Mesenchymal stem cell (in vitro differentiated cells and primary cell): ENCODE data around the gene HECTD4.

Source experiments
- DNase-seq: peaks from one replicate; pipeline ENCODE4 v3.0.0-alpha.2; 2013
- H2AFZ ChIP-seq: one replicate; pipeline ENCODE4 v1.6.1; 2013; ENCODE audit warnings: low read depth, mild to moderate bottlenecking, control low read depth, inconsistent platforms, low read length, moderate library complexity
- H2AK5ac ChIP-seq: 2 replicates; pipeline ENCODE4 v1.6.1; 2013; ENCODE audit warnings: low read length, moderate library complexity, mild to moderate bottlenecking, inconsistent platforms; ENCODE audit not compliant: severe bottlenecking
- H2BK120ac ChIP-seq: one replicate; pipeline ENCODE4 v1.6.1; 2013; ENCODE audit warnings: low read depth, mild to moderate bottlenecking, inconsistent platforms, low read length, moderate library complexity
- H2BK12ac ChIP-seq, 2 experiments: one replicate each; pipeline ENCODE4 v1.6.1; 2013; ENCODE audit warnings: inconsistent platforms in 2 of 2, low read length in 2 of 2, mild to moderate bottlenecking in 2 of 2, moderate library complexity in 2 of 2, control low read depth in 1 of 2
- H2BK15ac ChIP-seq: one replicate; pipeline ENCODE4 v1.6.1; 2013; ENCODE audit warnings: mild to moderate bottlenecking, low read depth, inconsistent platforms; ENCODE audit not compliant: poor library complexity, severe bottlenecking
- H2BK5ac ChIP-seq: 2 replicates; pipeline ENCODE4 v1.6.1; 2013; ENCODE audit warnings: low read depth, mild to moderate bottlenecking, low read length, control low read depth, inconsistent platforms; ENCODE audit not compliant: poor library complexity, severe bottlenecking
- H3K14ac ChIP-seq, 2 experiments: one replicate each; pipeline ENCODE4 v1.6.1; 2013; ENCODE audit warnings: inconsistent platforms in 2 of 2, low read length in 2 of 2, control low read depth in 1 of 2, mild to moderate bottlenecking in 1 of 2, moderate library complexity in 1 of 2
- H3K18ac ChIP-seq, 2 experiments: one replicate each; pipeline ENCODE4 v1.6.1; 2013; ENCODE audit warnings: inconsistent platforms in 2 of 2, low read length in 2 of 2, control low read depth in 1 of 2, low read depth in 1 of 2, mild to moderate bottlenecking in 1 of 2
- H3K23ac ChIP-seq, 2 experiments: one replicate each; pipeline ENCODE4 v1.6.1; 2013; ENCODE audit warnings: inconsistent platforms in 2 of 2, low read length in 2 of 2, mild to moderate bottlenecking in 2 of 2, moderate library complexity in 2 of 2, control low read depth in 1 of 2
- H3K27ac ChIP-seq: 2 replicates; pipeline ENCODE4 v1.5.1; 2013; ENCODE audit warnings: mild to moderate bottlenecking, moderate library complexity, low read length, control low read depth, inconsistent platforms; ENCODE audit not compliant: poor library complexity, severe bottlenecking
- H3K27me3 ChIP-seq, 2 experiments: 2 replicates each; pipeline versions ENCODE4 v1.6.1 to v1.7.0; 2013; ENCODE audit warnings: low read length in 2 of 2, mild to moderate bottlenecking in 2 of 2, moderate library complexity in 2 of 2, control low read depth in 1 of 2, inconsistent platforms in 1 of 2; ENCODE audit not compliant: control insufficient read depth in 1 of 2, insufficient read depth in 1 of 2
- H3K36me3 ChIP-seq, 2 experiments: 2 replicates each; pipeline versions ENCODE4 v1.6.1 to v1.7.0; 2013; ENCODE audit warnings: low read length in 2 of 2, control low read depth in 1 of 2, inconsistent platforms in 1 of 2, low read depth in 1 of 2, mild to moderate bottlenecking in 1 of 2; ENCODE audit not compliant: insufficient read depth in 2 of 2, control insufficient read depth in 1 of 2
- H3K4ac ChIP-seq, 2 experiments: one replicate each; pipeline ENCODE4 v1.6.1; 2013; ENCODE audit warnings: inconsistent platforms in 2 of 2, low read length in 2 of 2, mild to moderate bottlenecking in 2 of 2, moderate library complexity in 2 of 2, control low read depth in 1 of 2, low read depth in 1 of 2
- H3K4me1 ChIP-seq: 2 replicates; pipeline ENCODE4 v1.6.1; 2013; ENCODE audit warnings: low read depth, low read length, control low read depth; ENCODE audit not compliant: control insufficient read depth, insufficient read depth
- H3K4me2 ChIP-seq: 2 replicates; pipeline ENCODE4 v1.6.1; 2013; ENCODE audit warnings: low read length, mild to moderate bottlenecking, inconsistent platforms; ENCODE audit not compliant: poor library complexity, severe bottlenecking
- H3K4me3 ChIP-seq, 2 experiments: 2 replicates each; pipeline versions ENCODE4 v1.5.1 to v1.7.0; 2013; ENCODE audit warnings: low read length in 2 of 2, mild to moderate bottlenecking in 2 of 2, control low read depth in 1 of 2, low read depth in 1 of 2; ENCODE audit not compliant: insufficient read depth in 1 of 2
- H3K79me1 ChIP-seq: replicated peaks from 2 replicates; pipeline ENCODE4 v1.6.1; 2013; ENCODE audit warnings: mild to moderate bottlenecking, control low read depth, low read length, inconsistent platforms; ENCODE audit not compliant: poor library complexity, severe bottlenecking
- H3K9ac ChIP-seq: 2 replicates; pipeline ENCODE4 v1.7.0; 2013; ENCODE audit warnings: mild to moderate bottlenecking, low read length, moderate library complexity
- H3K9me3 ChIP-seq: 2 replicates; pipeline ENCODE4 v1.7.0; 2013; ENCODE audit warnings: mild to moderate bottlenecking, low read length; ENCODE audit not compliant: control insufficient read depth
- H4K8ac ChIP-seq: one replicate; pipeline ENCODE4 v1.6.1; 2013; ENCODE audit warnings: inconsistent platforms, mild to moderate bottlenecking, low read length, moderate library complexity
- H4K91ac ChIP-seq: one replicate; pipeline ENCODE4 v1.6.1; 2013; ENCODE audit warnings: mild to moderate bottlenecking, low read length, inconsistent platforms
- WGBS: methylation state at CpG from one replicate; pipeline ENCODE4 v1.1.7; 2013; ENCODE audit warnings: mixed read lengths; 5-methylcytosine and 5-hydroxymethylcytosine counted together

The HECTD4 gene

DNA sequence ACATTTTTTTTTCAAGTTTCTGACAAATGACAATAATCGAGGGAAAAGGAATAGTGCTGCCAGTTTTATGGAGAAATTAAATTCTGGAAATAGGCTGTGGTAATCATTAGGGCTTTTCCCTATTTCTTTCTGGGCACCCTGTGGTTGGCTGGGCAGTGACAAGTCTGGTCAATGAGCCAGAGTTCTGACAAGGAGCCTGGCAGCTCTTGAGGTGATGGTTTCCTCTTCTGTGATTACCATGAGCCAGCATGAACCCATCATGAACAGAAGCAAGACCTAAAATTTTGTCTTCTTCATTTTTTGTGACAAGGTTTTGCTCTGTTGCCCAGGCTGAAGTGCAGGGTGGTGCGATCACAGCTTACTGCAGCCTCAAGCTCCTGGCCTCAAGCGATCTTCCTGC, 141.1 kb downstream of the HECTD4 start:
- Histone ChIP-seq H3K4me2 (no peak overlapping the region), H3K4ac (no peak overlapping the region), H2BK5ac (no peak overlapping the region), H3K36me3 (peaks cover 41 to 78% of the 10 kb centered on the region in 2 experiments), H2BK15ac (no peak overlapping the region), H2AFZ (no peak overlapping the region), H3K23ac (no peak overlapping the region), H3K27ac (no peak overlapping the region), H2BK12ac (no peak overlapping the region), H2BK120ac (no peak overlapping the region), H3K4me1 (peaks cover 3% of the 10 kb centered on the region), H3K9ac (no peak overlapping the region), H3K27me3 (no peaks in the 10 kb centered on the region), H3K79me1 (peaks cover 3% of the 10 kb centered on the region), H4K8ac (no peak overlapping the region), H4K91ac (no peak overlapping the region), H3K4me3 (no peak overlapping the region), H2AK5ac (no peak overlapping the region), H3K9me3 (no peaks in the 10 kb centered on the region), H3K14ac (no peak overlapping the region), H3K18ac (no peak overlapping the region)
- no peak for DNase-seq
- 100% methylated on average over 3 of the region's 3 CpGs for WGBS

GRCh38 chr12:112239881-112240280, 142.3 kb downstream of the HECTD4 start:
- Histone ChIP-seq H2BK5ac (no peak overlapping the region), H2AK5ac (no peak overlapping the region), H3K18ac (no peak overlapping the region), H3K4me1 (peaks cover 3% of the 10 kb centered on the region), H3K9me3 (no peaks in the 10 kb centered on the region), H2AFZ (no peak overlapping the region), H3K27me3 (no peaks in the 10 kb centered on the region), H2BK12ac (no peak overlapping the region), H4K91ac (no peak overlapping the region), H2BK120ac (no peak overlapping the region), H4K8ac (no peak overlapping the region), H3K4me3 (no peak overlapping the region), H3K4me2 (no peak overlapping the region), H3K79me1 (peaks cover 3% of the 10 kb centered on the region), H3K27ac (no peak overlapping the region), H3K14ac (no peak overlapping the region), H3K36me3 (peaks cover 42 to 83% of the 10 kb centered on the region in 2 experiments), H3K23ac (no peak overlapping the region), H3K4ac (no peak overlapping the region), H2BK15ac (no peak overlapping the region), H3K9ac (no peak overlapping the region)
- no peak for DNase-seq
- WGBS: 96% methylated on average over 6 of the region's 6 CpGs

DNA sequence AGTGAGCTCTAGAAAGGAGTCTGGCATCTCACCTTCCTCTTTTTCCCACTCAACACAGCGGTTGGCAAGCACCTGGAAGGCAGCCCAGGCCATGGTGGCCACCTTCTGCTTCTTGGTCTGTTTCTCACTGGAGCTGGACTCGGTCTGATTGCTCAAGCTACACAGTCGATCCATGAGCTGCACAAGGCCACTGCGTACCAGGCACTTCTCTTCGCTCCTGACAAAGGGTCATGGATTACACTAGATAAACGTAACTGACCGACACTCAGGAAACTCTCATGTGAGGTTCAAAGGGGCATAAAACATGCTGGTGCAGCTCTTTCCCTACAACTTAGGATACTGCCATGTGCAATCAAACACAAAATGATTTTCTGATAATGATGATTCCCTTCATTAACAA, 143.2 kb downstream of the HECTD4 start:
- Histone ChIP-seq H3K4me1 (peaks cover 3% of the 10 kb centered on the region), H3K4ac (no peak overlapping the region), H3K4me3 (no peak overlapping the region), H2BK120ac (no peak overlapping the region), H4K8ac (no peak overlapping the region), H3K27ac (no peak overlapping the region), H3K27me3 (no peaks in the 10 kb centered on the region), H3K14ac (no peak overlapping the region), H2AFZ (no peak overlapping the region), H3K36me3 (peaks cover 44 to 91% of the 10 kb centered on the region in 2 experiments), H3K9me3 (no peaks in the 10 kb centered on the region), H2BK5ac (no peak overlapping the region), H3K9ac (no peak overlapping the region), H3K23ac (no peak overlapping the region), H4K91ac (no peak overlapping the region), H2AK5ac (no peak overlapping the region), H2BK15ac (no peak overlapping the region), H3K4me2 (no peak overlapping the region), H2BK12ac (no peak overlapping the region), H3K18ac (no peak overlapping the region), H3K79me1 (peaks cover 5% of the 10 kb centered on the region)
- WGBS: 95% methylated on average over 7 of the region's 7 CpGs
- DNase-seq: no peak

DNA sequence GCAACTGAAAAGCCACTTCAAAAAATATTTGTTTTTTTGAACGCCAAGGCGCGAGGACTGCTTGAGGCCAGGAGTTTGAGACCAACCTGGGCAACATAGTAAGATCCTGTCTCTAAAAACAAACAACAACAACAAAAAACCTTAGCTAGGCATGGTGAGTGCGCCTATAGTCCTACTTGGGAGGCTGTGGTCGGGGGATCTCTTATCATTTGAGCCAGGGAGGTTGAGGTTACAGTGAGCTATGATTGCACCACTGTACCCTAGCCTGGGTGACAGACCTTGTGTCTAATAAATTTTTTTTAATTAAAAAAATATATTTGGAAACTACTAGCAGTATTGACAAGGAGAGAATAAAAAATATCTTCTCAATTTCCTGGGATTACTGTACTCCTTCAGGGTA, 143.8 kb downstream of the HECTD4 start:
- Histone ChIP-seq H2BK5ac (no peak overlapping the region), H3K23ac (no peak overlapping the region), H3K4ac (no peak overlapping the region), H3K4me1 (peaks cover 3% of the 10 kb centered on the region), H3K36me3 (peaks cover 42 to 90% of the 10 kb centered on the region in 2 experiments), H3K27ac (no peak overlapping the region), H3K27me3 (no peaks in the 10 kb centered on the region), H2BK120ac (no peak overlapping the region), H2AFZ (no peak overlapping the region), H3K4me2 (no peak overlapping the region), H2AK5ac (no peak overlapping the region), H2BK12ac (no peak overlapping the region), H3K9ac (no peak overlapping the region), H3K79me1 (peaks cover 5% of the 10 kb centered on the region), H3K18ac (no peak overlapping the region), H3K14ac (no peak overlapping the region), H4K91ac (no peak overlapping the region), H4K8ac (no peak overlapping the region), H3K9me3 (no peaks in the 10 kb centered on the region), H3K4me3 (no peak overlapping the region), H2BK15ac (no peak overlapping the region)
- WGBS: 100% methylated on average over 3 of the region's 5 CpGs
- DNase-seq: no peak
